Stimulated activated CD4-positive, alpha-beta T cell treated with anti-CD3 and anti-CD28 coated beads, Interleukin-15, amount 100 ng/mL, for 48 hours (primary cell): ENCODE measurements around the gene POLR2L.
A peak's percentile ranks its signal among the peaks of the same experiment; 100 is the strongest.

ENCODE experiments used
- DNase-seq, 2 donors: peaks; one replicate each; pipeline ENCODE4 v3.0.0-alpha.2; 2020; ENCODE audit warnings: low read depth in 2 of 2

The POLR2L gene

DNA sequence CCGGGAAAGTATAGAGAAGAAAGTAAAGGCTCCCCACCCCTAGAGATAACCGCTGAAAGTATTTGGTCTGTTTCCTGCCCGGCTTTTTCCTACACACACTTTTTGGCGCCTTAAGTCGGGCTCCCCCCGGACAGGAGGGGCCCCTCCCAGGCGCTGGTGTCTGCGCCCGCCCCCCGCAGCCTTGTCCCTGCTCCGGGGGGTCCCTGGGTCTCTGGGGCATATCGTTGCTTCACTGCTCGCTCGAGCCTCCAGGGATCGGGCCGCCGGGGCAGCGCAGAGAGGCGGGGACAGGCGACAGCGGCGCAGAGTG lies 15.5 kb downstream of the POLR2L start:
- no peak for DNase-seq

- DNase-seq: no peak
Observed at GRCh38 chr11:826227-826621, 16.1 kb downstream of the POLR2L start.

GRCh38 chr11:825366-826226 lies 16.7 kb downstream of the POLR2L start:
- no peak for DNase-seq

GRCh38 chr11:824942-825341 lies 17.4 kb downstream of the POLR2L start:
- no peak for DNase-seq

DNA sequence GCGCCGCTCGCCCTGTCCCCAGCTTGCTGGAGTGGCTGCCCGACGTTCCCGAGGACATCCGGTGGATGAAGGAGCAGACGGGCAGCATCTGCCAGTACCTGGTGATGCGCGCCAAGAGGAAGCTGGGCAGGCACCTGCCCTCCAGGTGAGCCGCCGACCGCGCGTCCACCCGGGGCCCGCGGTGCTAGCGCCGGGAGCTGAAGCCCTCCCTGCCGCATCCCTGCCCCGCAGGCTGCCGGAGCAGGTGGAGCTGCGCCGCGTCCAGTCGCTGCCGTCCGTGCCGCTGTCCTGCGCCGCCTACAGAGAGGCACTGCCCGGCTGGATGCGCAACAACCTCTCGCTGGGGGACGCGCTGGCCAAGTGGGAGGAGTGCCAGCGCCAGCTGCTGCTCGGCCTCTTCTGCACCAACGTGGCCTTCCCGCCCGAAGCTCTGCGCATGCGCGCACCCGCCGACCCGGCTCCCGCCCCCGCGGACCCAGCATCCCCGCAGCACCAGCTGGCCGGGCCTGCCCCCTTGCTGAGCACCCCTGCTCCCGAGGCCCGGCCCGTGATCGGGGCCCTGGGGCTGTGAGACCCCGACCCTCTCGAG lies 17.9 kb downstream of the POLR2L start:
- no peak for DNase-seq

DNA sequence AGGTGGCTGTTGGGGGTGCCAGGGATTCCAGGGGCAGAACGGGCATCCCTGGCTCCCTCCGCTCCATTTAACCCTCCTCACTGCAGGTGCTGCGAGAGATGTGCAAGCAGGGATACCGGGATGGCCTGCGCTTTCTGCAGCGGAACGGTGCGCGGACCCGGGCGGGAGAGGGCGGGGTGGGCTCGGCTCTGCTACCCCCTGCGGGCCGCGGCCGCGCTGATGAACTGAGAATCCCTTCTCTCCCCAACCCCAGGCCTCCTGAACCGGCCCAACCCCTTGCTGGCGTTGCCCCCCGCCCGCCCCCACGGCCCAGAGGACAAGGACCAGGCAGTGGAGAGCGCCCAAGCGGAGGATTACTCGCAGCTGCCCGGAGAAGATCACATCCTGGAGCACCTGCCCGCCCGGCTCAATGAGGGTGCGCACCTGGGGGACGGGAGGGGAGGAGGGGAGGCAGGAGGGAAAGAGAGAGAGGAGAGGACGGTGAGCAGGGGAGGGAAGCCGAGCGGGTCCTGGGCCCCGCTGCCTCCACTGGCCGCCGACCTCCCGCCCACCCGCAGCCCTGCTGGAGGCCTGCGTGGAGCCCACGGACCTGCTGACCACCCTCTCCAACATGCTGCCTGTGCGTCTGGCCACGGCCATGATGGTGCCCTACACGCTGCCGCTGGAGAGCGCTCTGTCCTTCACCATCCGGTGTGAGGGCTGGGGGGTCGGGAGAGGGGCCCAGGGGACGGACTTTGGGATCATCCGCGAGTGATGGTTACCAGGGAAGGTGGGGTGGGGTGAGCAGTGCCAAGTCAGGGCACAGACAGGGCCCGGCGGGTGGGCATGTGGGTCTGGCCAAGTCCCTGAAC lies 18.7 kb downstream of the POLR2L start:
- no peak for DNase-seq

DNA sequence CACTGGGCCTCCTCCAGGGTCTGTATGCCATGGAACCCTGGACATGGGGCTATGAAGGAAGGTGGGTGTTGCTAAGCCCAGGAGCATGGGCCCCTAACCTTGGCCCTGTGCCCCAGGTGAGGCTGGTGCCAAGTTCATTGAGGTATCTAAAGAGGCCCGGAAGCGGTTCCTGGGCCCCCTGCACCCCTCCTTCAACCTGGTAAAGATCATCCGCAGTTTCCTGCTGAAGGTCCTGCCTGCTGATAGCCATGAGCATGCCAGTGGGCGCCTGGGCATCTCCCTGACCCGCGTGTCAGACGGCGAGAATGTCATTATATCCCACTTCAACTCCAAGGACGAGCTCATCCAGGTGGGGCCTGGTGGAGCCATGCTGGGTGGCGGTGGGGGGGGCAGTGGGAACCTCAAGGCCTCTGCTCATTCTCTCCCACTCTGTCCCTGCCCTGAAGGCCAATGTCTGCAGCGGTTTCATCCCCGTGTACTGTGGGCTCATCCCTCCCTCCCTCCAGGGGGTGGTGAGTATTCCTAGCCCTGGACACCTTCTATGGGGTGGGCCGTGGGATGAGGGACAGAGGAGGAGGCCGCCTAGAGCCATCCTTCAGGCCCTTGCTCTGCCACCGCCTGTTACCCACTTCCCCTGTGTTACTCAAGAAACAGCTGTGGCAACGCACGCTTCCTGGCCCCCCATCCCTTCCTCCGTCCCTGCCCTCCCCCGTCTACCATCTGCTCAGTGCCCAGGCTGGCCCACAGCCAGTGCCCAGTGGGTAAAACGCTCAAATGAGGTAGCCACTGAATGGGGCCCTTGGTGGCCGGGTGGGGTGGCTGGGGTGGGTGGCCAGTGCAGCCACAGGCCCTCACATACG lies 20.6 kb downstream of the POLR2L start:
- no peak for DNase-seq

DNA sequence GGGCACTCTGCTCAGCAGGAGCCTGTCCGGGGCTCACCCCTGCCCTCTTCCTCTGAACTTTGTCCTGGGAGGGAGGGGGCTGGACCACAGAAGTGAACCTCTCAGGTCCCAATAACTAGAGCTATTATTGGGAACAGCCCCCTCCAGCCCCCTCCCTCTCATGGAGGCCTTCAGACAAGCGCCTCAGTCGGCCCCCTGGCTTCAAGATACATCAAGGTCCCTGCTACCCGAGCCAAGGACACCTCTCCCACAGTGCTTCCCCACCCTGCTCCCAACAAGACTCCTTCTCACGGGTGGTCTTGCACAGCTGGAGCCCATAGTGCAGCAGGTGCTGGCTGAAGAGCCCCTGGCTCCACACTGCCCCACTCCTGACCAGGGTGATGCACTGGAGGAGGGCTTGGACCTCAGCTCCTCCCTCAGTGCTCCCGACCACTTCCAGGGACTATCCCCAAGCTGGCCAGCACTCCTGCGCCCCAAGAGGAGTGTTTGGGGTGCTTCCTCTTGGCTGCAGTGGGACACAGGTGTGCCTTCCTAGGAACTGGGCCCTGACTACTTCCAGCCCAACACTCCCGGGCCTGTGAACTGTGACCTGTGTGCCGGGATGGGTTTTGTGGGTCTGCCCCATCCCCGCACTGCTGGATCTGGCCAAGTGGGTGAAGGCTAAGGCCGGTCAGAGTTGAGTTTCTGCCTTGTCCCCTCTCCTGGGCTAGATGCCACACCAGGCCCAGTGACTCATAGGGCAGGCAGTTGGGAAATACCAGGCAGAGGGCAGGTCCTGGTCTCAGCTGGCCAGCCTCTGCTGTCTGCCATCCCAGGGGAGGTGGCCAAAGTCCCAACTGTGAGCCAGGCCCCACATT lies 21.4 kb downstream of the POLR2L start:
- no peak for DNase-seq

GRCh38 chr11:819943-820649 lies 22.2 kb downstream of the POLR2L start:
- peak; percentile 88 to 91 for DNase-seq

- peak; percentile 77 to 86 for DNase-seq
Observed at GRCh38 chr11:819129-819931, 23.0 kb downstream of the POLR2L start.

DNA sequence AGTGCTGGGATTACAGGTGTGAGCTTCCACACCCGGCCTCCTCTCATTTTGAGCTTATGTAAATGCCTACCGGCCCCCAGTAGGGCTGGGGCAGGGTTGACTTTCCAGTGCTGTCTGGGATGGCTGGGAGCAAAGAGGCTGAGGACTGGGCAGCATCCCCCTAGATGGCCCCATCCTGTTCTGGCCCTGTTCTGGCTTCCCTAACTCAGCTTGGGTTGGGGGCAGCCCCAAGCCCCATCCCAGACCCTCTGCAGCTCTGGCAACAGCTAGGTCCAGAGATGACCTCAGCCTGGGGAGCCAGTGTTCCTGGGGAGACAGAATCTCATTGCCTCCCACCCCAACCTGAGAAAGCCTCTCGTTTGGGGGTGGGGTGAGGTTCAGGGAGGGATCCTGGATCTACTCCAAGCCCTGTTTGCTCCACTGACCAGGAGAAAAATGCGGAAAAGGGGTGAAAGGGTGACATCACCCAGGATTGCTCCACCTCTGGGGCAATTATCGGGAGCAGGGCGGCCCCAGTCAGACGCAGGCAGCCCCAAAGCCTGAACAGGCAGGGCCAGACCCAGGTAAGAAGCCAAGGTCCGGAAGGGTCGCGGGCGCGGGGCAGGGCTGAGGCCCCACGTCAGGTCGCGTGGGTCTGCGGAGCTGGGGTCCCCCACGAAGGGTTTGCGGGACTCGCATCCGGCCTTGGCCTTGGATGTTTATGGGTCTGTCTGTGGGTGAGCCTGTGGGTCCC lies 23.8 kb downstream of the POLR2L start, which contains the start of gene PNPLA2:
Gene PNPLA2, plus strand, starts transcription at position 519 of the 733 bp plus-strand sequence. CDS start 805 bp downstream, outside the sequence.
- DNase-seq: no peak

DNA sequence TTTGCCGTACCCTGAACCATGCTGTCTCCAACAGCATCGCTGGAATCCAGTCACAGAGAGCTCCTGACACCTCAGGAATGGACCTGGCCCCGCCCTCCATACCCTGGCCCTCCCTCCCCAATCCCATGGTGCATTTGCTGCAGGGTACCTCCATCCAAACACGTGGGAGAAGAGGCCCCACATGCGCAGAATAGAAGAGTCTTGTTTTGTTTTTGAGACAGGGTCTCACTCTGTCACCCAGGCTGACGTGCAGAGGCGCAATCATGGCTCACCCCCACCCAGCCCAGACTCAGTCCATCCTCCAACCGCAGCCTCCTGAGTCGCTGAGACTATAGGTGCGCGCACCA lies 25.9 kb downstream of the POLR2L start:
- DNase-seq: no peak

DNA sequence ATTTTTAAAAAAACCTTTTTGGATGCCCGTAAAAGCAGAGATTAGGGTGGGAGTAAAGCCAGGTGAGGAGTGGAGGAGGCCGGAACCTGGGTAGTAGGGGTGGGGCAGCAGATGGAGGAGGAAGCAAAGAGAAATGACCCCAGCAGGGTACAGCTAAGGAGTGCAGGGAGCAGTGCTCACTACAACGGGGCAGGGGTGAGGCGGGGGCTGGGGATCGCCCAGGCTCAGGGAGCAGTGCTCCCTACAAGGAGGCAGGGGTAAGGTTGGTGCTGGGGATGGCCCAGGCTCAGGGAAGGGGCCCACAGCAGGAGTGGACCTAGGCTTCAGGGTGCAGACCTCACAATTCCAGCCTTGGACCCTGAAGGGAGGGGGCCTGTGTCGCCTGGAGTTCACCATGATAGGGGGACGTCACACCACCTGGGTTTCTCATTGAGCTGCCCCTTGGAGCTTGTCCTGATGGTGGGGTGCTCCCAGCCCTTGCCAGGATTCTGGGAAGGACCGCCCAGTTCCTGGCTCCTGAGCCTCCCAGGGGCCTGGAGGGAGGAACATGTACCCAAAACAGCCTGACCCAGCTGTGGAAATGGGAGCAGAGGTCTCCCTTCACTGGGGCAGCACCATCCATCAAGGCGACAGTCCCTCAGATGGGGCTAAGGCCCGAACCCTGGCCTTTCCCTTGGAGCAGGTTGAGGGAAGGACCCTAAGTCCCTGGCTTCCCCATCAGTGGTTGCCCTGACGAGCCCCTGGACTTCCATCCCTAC lies 26.5 kb downstream of the POLR2L start:
- no peak for DNase-seq

DNA sequence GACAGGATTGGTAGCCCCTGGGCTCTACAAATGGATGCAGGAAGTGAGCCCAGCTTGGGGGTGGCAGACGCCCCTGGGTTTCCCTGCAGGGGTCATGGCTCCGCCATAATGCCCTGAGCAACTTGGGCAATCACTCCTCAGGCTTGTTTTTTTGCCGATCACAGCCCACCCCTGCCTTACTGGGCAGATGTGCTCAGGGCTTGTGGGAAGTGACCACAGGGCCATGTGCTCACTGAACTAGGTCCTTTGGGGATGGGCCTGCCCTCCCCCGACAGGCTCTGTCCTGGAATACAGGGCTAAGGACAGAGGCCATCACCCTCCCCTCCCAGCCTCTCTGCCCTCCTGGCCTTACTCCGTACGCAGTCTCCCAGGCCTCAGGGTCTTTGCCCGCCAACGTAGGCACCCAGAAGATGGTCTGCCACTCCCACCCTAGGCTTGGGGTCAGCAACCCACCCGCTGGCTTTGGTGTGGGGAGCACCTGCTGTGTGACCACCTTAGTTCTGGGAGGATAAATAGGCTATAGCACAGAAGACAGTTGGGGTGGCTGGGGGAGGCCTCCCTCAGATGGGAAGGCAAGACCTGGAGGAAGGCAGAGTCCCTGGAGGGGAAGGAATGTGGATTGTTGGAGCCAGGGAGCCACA lies 28.8 kb downstream of the POLR2L start:
- DNase-seq: no peak

- no peak for DNase-seq
Observed at GRCh38 chr11:813072-813455, 29.3 kb downstream of the POLR2L start.

DNA sequence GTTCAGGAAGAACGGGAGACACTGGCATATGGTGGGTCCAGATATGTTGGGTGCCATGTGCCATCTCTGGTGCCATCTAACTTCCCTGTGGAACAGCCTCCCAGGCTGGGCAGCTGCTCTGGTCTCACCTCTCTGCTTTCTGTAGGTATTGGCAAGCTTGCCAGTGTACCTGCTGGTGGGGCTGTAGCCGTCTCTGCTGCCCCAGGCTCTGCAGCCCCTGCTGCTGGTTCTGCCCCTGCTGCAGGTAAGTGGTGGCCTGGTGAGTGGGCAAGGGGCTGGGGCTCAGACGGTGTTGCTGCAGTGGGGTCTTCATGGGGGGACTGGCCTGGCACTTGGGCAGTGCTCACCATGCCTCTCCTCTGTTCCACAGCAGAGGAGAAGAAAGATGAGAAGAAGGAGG lies 29.9 kb downstream of the POLR2L start:
- DNase-seq: no peak
